GM12874 (cell line): ENCODE results near the gene POMC.

Experiments used
- CTCF ChIP-seq: IDR thresholded peaks from 2 replicates; pipeline ENCODE4 v1.5.1; 2011; ENCODE audit warnings: low read depth, mild to moderate bottlenecking, control low read depth, low read length, moderate library complexity; ENCODE audit not compliant: insufficient read depth

The POMC gene

DNA sequence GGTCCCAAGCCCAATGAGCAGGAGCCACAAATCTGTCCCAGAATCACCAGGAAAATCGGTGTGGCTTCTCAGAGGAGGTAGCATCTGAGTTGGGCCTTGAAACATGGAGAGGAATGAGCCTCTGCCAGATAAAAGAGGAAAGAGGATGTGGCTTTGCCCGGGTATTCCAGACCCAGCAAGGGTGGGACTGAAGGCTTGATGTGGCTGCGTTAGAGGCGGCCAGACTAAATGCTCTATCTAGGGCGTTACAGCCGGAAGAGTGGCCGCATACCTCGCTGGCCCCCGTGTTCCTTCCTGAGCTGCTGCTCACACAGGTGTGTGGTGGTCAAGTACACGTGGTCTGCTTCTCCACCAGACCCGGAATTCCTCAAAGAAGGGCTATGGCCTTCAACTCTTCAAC is 33.9 kb upstream of the POMC start:
- TF ChIP-seq CTCF, result no peak

DNA sequence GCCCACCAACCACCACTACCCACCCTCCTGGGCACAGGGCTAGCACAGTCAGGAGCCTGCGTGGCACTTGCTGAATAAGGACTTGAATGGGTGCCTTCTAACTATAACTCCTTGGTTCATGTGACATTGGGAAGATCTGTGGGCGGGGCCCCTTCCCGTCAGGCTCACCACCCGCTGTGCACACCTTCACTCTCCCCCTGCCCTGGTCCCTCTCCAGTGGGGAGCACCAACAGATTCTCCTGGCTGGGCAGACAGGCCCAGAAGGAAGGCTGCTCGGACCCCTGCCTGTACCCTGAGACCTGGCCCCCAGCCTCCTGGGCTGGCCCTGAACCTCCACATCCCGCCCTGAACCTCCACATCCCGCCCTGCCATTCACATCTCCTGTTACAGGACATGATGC is 33.4 kb upstream of the POMC start:
- TF ChIP-seq CTCF, result no peak

DNA sequence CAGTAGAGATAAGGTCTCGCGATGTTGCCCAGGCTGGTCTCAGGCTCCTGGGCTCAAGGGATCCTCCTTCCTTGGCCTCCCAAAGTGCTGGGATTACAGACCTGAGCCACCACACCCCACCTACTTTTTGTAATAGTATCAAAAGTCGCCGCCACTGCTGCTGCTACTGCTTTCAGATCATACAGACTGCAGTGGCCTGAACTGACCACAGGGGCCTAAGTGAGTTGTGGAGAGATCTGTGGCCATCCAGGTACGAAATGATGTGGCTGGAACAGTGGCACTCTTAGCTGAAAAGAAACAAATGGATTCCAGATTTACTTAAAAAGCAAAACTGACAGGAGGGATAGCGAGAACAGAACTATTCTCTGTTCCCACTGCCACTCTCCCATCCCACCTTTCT is 32.9 kb upstream of the POMC start:
- peak; percentile 44; the same call in 1 of the 2 replicates for TF ChIP-seq CTCF

- no peak for TF ChIP-seq CTCF
These were observed 30.2 kb upstream of the POMC start for GRCh38 chr2:25198576-25198975.

DNA sequence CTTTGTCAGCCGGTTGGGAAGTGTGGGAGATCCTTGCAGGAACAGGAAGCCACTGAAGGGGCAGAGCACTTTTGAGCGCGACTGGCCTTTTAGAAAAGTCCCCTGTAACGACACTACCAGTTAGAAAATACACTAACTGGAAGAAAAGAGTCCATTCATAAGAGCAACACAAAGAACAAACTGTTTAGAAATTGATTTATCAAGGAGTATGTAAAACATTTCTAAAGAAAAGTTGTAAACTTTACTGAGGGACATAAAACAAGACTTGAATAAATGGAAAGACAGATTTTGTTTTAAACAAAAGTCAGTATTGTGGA is 29.8 kb upstream of the POMC start:
- TF ChIP-seq CTCF, result no peak

DNA sequence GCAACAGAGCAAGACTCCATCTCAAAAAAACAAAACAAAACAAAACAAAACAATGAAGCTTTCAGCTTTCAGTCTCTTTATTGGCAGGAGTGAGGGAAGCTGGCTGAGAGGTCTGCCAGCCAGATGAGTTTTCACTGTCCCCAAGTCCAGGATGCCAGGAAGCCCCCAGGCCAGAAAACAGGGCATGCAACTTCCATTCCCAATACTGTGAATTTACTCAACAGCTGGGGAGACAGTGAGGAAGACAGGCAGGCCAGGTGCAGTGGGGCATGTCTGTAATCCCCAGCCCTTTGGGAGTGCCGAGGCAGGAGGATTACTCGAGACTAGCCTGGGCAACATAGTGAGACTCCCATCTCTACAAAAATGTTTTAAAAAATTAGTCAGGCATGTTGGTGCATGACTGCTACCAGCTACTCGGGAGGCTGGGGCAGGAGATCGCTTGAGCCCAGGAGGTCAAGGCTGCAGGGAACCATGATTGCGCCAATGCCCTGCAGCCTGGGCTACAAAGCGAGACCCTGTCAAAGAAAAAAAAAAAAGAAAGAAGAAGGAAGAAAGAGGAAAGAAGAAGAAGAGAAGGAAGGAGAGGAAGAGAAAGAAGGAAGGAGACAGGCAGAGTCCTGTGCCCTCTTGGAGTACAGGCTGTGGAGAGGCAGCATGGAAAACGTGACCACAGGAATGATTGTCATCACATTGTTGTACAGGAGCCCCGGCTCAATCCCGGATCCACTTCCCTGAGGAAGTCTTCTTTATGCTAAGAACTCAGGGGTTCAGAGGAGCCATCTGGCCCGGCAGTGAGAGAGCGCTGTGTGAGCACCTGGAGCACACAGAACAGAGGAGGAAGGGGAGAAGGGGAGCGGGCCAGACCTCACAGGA is 29.2 kb upstream of the POMC start:
- no peak for TF ChIP-seq CTCF

- no peak for TF ChIP-seq CTCF
These were observed 26.3 kb upstream of the POMC start for GRCh38 chr2:25194576-25195122.
